Ascending aorta (tissue), 2 donors: ENCODE results near the gene LRRC7. TPM values are rescaled to one million over a fixed set of nuclear protein-coding genes. Genes with fewer than 3 reads are reported as not detected.

Source experiments
- DNase-seq, 2 donors: peaks; one replicate each; pipeline ENCODE4 v3.0.0-alpha.2; 2019; ENCODE audit warnings: low spot score in 2 of 2
- H3K27ac ChIP-seq, 2 donors: fragments of 200-600 bp; sonication (generic); one replicate each; pipeline ENCODE4 v1.5.1; 2016 to 2017; ENCODE audit warnings: mild to moderate bottlenecking in 1 of 2
- H3K27me3 ChIP-seq: fragments of 200-600 bp; sonication (generic); one replicate; pipeline ENCODE4 v1.5.1; 2017
- H3K36me3 ChIP-seq, 2 donors: fragments of 200-600 bp; sonication (generic); one replicate each; pipeline ENCODE4 v1.5.1; 2016
- H3K4me1 ChIP-seq, 2 donors: fragments of 200-600 bp; sonication (generic); one replicate each; pipeline ENCODE4 v1.5.1; 2016 to 2017; ENCODE audit warnings: mild to moderate bottlenecking in 1 of 2
- H3K4me3 ChIP-seq, 2 donors: fragments of 200-600 bp; sonication (generic); one replicate each; pipeline ENCODE4 v1.5.1; 2016 to 2017; ENCODE audit warnings: mild to moderate bottlenecking in 1 of 2
- H3K9me3 ChIP-seq, 2 donors: fragments of 200-600 bp; sonication (generic); one replicate each; pipeline ENCODE4 v1.5.1; 2016
- CTCF ChIP-seq, 3 experiments: fragments of 200-600 bp in 2 of 3; fragments of 450-650 bp in 1 of 3; sonication (generic) in 2 of 3; IDR thresholded peaks; one replicate each; pipeline ENCODE4 v1.5.1; 2016 to 2019; ENCODE audit warnings: antibody characterized with exemption in 3 of 3, mild to moderate bottlenecking in 1 of 3, moderate library complexity in 1 of 3
- intact Hi-C: fragments of 100-400 bp; cut with DNase I; formaldehyde crosslinking; loops from one replicate; pipeline ENCODE4 v1.15.1; 2023
- total RNA-seq: library from RNA; depleted of rRNA; stranded (reverse); fragments of >200 nt; gene quantifications from one replicate; pipeline ENCODE4 v1.1.0, GENCODE V29; 2016

The LRRC7 gene
- total RNA-seq, 1 donor from 2014 or later: not detected

GRCh38 chr1:70101774-70102173 is 534.1 kb downstream of the LRRC7 start:
- H3K4me3 ChIP-seq: no peak overlapping the region
- intact Hi-C loops: no loop called here
- H3K27me3 ChIP-seq: no peaks in the 10 kb centered on the region
- no peak overlapping the region for H3K27ac ChIP-seq
- no peaks in the 10 kb centered on the region for H3K36me3 ChIP-seq
- TF ChIP-seq CTCF (IDR thresholded peaks at IDR 0.05): no peak
- H3K9me3 ChIP-seq: no peaks in the 10 kb centered on the region
- no peaks in the 10 kb centered on the region for H3K4me1 ChIP-seq
- DNase-seq: no peak

GRCh38 chr1:70103770-70104169 is 536.0 kb downstream of the LRRC7 start:
- Histone ChIP-seq H3K27me3 (no peaks in the 10 kb centered on the region), H3K4me1 (no peaks in the 10 kb centered on the region), H3K36me3 (no peaks in the 10 kb centered on the region), H3K4me3 (no peak overlapping the region), H3K9me3 (no peaks in the 10 kb centered on the region), H3K27ac (no peak overlapping the region)
- intact Hi-C loops: no loop called here
- TF ChIP-seq CTCF (IDR thresholded peaks at IDR 0.05): no peak
- no peak for DNase-seq

- TF ChIP-seq CTCF (IDR thresholded peaks at IDR 0.05): no peak
- Histone ChIP-seq H3K4me1 (no peaks in the 10 kb centered on the region), H3K4me3 (no peak overlapping the region), H3K36me3 (no peaks in the 10 kb centered on the region), H3K27ac (no peak overlapping the region), H3K9me3 (no peaks in the 10 kb centered on the region), H3K27me3 (no peaks in the 10 kb centered on the region)
- intact Hi-C loops: no loop called here
- DNase-seq: no peak
These were observed 541.5 kb downstream of the LRRC7 start for GRCh38 chr1:70109241-70109640.

GRCh38 chr1:70112838-70113237 is 545.1 kb downstream of the LRRC7 start:
- DNase-seq: no peak
- no peaks in the 10 kb centered on the region for H3K9me3 ChIP-seq
- no peaks in the 10 kb centered on the region for H3K36me3 ChIP-seq
- no peak overlapping the region for H3K4me3 ChIP-seq
- H3K27ac ChIP-seq: no peak overlapping the region
- H3K27me3 ChIP-seq: no peaks in the 10 kb centered on the region
- H3K4me1 ChIP-seq: no peaks in the 10 kb centered on the region
- TF ChIP-seq CTCF (IDR thresholded peaks at IDR 0.05): no peak
- intact Hi-C loops: no loop called here

- Histone ChIP-seq H3K4me3 (no peak overlapping the region), H3K4me1 (no peaks in the 10 kb centered on the region), H3K27ac (no peak overlapping the region), H3K27me3 (no peaks in the 10 kb centered on the region), H3K9me3 (no peaks in the 10 kb centered on the region), H3K36me3 (no peaks in the 10 kb centered on the region)
- DNase-seq: no peak
- intact Hi-C loops: no loop called here
- TF ChIP-seq CTCF (IDR thresholded peaks at IDR 0.05): no peak
These were observed 547.6 kb downstream of the LRRC7 start for GRCh38 chr1:70115315-70115714.

GRCh38 chr1:70117046-70117445 is 549.3 kb downstream of the LRRC7 start:
- Histone ChIP-seq H3K36me3 (no peaks in the 10 kb centered on the region), H3K27me3 (no peaks in the 10 kb centered on the region), H3K9me3 (no peaks in the 10 kb centered on the region), H3K4me3 (no peak overlapping the region), H3K27ac (no peak overlapping the region), H3K4me1 (no peaks in the 10 kb centered on the region)
- no peak for TF ChIP-seq CTCF (IDR thresholded peaks at IDR 0.05)
- intact Hi-C loops: no loop called here
- DNase-seq: no peak
